COLO829 (cell line): ENCODE results near the gene RBX1.
"Not testable (repeated sequence)": the region's sequence is repeated elsewhere in the genome, so short reads cannot be mapped to it uniquely, and the experiment has no call there.

Experiments used
- DNase-seq: peaks from one replicate; pipeline ENCODE4 v3.0.0; 2012; ENCODE audit warnings: low spot score

Gene RBX1

DNA sequence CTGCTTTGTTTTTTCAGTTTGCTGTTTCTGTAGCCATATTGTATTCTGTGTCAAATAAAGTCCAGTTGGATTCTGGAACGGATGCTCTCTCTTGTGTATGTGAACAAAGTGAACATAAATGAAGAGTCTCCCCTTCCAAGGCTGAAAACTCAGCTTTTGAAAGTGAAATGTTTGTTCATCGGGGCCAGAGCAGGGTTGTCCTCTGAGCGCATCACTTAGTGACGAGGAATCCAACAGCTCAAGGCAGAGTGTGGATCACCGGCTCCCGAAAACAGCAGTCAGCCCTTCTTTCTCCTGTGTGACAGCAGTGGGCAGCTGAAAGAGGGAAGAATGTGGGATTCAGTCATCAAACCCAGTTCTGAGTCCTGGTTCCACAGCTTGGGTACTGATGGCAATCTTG is 21.4 kb downstream of the RBX1 start:
- no peak for DNase-seq

DNA sequence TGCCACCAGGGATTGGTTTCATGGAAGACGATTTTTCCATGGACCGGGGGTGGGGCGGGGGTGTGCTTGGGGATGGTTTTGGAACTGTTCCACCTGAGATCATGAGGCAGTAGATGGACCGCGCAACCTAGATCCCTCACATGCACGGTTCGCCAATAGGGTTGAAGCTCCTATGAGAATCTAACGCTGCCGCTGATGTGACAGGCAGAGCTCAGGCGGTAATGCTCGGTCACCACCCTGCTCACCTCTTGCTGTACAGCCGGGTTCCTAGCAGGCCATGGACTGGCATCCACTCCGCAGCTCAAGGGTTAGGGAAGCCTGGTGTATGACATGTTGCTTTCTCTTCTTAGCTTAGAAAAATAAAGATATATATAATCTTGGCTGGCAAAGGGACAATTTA is 22.0 kb downstream of the RBX1 start:
- no peak for DNase-seq

DNA sequence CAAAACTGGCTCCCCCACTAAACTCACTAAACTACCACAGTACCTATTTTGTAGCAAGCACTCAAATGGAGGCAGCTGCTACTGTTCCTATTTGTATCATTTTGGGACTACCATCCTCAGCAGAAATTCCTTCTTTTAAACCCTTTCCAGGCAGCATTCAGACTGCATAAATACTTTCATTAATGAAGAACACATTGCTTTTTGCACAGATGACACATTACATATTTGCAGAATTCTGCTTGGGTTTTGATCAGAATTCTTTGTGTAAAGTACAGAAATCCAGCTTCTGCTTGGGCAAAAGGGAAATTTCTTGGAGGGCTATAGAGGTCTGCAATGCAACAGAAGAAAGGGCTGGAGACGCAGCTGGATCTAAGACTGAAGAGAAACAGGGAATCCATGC is 24.2 kb downstream of the RBX1 start:
- DNase-seq, result no peak

DNA sequence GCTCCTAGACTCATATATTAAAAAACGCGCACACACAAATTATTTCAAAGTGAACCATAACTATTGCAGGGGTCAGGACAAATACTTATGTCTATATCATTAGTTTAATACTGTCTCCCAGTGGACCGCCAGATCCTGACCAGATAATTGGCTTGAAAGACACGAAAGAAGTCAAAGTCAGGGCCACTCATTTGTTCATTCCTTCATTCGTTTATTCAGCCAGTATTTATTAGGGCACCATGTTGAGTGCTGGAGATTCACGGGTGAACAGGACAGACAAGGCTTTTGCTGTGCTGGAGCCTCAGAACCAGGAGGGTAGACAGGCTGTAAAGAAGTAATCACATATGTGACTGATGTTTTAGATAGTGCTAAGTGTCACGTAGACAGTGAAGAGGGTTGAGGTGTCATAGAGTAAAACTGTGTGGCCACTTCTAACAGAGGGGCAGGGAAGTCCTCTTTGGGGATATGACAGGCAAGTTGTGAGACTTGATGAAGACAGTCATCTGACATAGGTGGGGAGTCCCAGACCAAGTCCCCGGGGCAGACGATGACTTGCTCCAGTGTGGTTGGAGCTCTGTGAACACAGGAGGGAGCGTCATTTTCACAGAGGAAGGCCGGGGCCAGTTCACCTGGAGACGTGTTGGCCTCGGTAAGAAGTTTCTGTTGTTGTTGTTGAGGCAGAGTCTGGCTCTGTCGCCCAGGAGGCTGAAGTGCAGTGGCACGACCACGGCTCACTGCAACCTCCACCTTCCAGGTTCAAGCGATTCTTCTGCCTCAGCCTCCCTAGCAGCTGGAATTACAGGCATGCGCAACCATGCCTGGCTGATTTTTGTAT is 25.9 kb downstream of the RBX1 start:
- DNase-seq, result no peak

- no peak for DNase-seq
Measured at GRCh38 chr22:40979198-40979597, 28.0 kb downstream of the RBX1 start.

DNA sequence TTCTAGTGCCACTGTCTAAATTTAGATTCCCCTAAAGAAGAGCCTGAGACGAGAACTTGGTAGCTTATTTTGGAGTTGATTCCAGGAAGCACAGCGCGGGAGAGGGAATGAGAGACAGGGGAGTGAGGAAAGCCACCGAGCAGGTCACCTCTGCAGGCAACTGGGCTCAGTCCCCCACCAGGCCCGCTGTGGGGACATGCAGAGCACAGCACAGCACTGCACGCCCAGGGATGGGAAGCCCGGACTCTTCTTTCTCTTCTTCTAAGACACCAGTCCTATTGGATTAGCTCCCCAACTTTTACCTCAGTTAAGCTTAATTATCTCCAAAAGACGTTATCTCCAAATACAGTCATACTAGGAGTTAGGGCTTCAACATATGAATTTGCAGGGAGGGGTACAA is 28.7 kb downstream of the RBX1 start:
- DNase-seq, result no peak

- DNase-seq, result no peak
Measured at GRCh38 chr22:40982482-40983385, 31.6 kb downstream of the RBX1 start.

GRCh38 chr22:40991298-40991697 is 40.1 kb downstream of the RBX1 start:
- no peak for DNase-seq

DNA sequence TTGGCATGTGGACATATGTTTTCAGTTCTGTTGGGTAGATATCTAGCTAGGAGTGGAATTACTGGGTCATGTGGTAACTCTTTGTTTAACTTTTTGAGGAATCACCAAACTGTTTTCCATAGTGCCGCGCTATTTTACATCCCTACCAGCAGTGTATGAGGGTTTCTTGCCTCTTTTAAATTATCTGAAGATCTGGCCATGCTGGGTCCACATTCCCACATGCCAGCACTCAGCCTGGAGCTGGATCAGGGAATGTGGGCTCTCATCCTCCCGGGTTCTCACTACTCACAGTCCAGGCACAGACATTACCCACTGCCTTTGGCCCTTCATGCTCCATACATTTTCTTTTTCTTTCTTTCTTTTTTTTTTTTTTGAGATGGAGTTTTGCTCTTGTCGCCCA is 44.6 kb downstream of the RBX1 start:
- DNase-seq, result no peak

DNA sequence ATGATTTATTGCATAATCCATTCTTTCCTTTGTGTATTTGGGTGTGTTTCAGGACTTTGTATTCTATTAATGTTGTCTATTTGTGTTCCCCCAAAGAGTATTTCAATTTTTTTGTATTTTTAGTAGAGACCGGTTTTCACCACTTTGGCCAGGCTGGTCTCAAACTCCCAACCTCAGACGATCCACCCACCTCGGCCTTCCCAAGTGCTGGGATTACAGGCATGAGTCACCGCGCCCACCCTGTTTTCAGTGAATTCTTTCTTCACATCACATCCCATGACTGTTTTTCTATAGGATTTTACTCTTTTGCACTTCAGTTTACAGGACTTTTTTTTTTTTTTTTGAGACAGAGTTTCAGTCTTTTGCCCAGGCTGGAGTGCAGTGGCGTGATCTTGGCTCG is 46.3 kb downstream of the RBX1 start:
- no peak for DNase-seq

- no peak for DNase-seq
Measured at GRCh38 chr22:41000040-41000565, 48.9 kb downstream of the RBX1 start.

DNA sequence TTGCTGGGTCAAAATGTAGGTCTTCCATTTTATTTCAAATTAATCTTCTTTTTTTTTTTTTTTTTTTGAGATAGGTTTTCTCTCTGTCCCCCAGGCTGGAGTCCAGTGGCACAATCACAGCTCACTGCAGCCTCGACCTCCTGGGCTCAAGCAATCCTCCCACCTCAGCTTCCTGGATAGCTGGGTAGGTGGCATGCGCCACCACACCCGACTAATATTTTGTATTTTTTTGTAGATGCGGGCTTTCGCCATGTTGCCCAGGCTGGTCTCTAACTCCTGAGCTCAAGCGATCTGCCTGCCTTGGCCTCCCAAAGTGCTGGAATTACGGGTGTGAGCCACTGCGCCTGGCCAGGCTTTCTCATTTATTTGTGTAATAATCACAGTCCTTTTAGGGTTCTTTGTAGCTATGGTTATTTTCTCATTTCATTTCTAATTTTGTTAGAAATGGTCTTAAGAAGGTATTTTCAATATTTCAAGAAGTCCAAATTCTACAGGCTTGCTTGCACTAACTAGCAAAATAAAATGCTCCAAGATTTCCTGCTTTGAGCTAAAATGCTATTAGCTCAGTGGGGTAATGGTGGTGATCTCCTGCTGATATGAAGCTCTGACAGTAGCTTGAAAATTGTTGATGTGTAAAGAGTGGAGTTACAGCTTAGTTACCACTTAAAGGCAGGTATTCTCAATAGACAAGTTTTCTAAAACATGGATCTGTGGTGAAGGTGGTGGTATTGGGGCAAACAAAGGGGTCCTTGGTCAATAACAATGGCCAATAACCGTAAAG is 50.0 kb downstream of the RBX1 start:
- DNase-seq, result no peak

- DNase-seq, result peak; percentile 74
Measured at GRCh38 chr22:41001722-41002122, 50.5 kb downstream of the RBX1 start.

- DNase-seq, result not testable (repeated sequence)
Measured at GRCh38 chr22:41002386-41002785, 51.2 kb downstream of the RBX1 start.

DNA sequence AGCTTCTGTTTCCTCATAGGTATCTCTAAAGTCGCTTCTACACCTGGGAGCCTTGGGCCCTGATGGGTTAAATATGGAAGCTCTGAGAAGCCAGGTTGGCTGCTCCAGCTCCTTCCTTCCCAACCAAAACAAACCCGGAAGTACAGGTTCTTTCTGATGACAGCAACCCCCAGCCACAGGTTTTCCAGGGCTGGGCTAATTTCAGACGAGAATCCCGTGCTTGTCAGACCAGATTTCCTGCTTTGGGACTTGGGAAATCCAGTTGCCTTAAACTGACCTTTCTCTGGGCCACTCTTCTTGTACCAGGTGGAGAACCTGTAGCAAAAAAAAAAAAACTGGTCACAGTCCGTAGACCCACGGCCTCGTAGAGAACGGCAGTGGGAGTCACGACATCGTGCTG is 51.9 kb downstream of the RBX1 start:
- no peak for DNase-seq

DNA sequence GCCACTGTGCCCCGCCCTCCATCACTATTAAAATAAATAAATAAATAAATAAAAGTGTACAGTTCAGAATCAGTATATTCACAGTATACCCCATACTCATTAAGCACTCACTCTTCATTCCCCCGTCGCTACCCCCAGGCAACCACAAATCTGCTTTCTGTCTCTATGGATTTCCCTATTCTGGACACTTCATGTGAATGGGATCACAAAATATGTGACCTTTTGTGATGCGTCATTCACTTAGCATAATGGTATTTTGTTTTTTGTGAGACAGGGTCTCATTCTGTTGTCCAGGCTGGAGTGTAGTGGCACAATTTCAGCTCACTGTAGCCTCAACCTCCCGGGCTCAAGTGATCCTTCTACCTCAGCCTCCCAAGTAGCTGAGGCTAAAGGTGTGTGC is 52.8 kb downstream of the RBX1 start:
- no peak for DNase-seq

DNA sequence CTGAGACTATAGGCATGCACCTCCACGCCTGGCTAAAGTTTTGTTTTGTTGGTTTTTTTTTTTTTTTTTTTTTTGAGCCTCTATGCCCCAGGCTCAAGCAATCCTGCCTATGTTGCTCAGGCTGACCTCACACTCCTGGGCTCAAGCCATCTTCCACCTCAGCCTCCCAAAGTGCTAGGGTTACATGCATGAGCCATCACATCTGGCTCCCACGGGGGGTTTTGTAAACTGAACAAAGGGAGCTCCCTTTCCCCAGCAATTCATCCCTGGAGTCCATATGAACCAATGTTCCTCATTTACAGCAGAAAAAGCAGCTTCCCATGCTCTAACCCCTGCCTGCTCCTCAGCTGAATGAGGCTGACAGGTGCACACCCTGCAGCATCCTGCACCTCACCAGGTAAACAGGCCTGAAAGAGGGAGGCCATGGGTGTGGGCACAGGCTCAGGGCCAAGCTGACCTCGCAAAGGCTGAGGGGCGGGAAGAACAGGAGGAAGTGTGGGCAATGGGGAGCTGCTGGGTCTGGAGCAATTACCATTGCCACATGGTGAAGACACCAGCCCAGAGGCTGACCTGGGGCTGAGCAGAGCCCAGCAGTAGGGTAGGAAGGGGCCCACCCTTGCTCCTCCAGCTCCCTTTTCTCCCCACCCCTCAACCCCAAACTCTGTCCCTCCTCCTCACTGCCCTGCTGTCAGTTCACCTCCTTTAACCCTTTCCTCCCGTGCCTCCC is 58.2 kb downstream of the RBX1 start:
- no peak for DNase-seq

DNA sequence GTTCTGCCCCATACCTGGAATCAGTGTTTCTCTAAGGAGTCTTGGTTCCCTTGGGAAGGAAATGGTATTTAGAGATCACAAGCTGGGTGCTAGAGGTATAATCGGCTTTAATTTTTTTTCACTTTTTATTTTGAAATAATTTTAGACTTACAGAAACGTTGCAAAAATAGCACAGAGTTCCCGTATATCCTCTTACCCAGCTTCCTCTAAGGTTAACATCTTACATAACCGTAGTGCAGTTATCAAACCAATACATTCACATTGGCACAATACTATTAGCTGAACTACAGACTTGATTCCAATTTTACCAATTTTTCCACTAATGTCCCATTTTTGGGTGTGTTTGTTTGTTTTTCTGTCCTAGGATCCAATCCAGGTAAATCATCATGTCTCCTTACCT is 63.8 kb downstream of the RBX1 start:
- DNase-seq, result no peak

- no peak for DNase-seq
Measured at GRCh38 chr22:41021061-41021612, 70.0 kb downstream of the RBX1 start.

DNA sequence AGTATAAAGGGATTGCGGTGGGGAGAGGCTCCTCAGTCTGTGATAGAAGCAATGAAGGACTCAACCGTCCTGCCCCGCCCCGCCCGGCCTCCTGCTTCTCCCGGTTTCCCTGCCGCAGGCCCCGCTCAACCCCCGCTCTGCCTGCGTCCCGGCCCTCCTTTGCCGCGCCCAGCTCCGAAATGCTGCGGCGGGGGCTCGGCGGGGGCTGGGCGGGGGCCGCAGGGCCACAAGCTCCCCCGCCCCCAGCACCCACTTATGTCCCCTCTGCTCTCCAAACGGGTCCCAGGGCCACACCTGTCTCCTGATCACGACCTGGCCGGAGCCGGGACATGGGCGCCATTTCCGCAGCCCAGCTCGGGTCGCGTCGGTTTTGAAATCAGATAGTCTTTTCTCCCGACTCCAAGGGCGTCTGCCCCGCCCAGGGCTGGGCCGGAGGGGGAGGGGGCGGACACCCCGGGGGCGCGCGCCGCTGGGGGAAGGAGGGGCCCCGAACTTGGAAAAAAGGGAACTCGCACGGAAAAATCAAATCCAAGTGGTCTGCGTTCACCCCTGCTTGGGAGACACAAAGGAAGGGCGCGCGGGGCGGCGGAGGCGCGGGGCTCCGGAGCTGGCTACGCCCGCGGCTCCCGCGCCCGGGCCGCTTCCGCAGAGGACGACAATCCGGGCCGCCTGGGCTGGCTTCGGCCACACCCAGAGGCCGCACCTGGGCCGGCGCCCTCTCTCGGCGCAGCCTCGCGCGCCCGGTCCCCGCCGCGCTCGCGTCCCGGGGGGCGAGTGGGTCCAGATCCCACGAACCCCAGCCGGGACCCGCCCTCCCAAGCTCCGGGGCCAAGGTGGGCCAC is 70.7 kb downstream of the RBX1 start:
- DNase-seq, result peak; percentile 30
